Activated CD4-positive, alpha-beta T cell treated with anti-CD3 and anti-CD28 coated beads for 36 hours (primary cell): ENCODE results near the gene ARCN1. TPM values are rescaled to one million over a fixed set of nuclear protein-coding genes. Genes with fewer than 3 reads are reported as not detected.

Experiments used
- ATAC-seq: fragments of 200-7000 bp; cut with Tn5 transposase; one replicate; pipeline ENCODE4 v1.10.0; 2021; ENCODE audit warnings: mild to moderate bottlenecking, moderate library complexity
- CTCF ChIA-PET: fragments of 350-600 bp; sonication (Branson Sonifier 250); formaldehyde crosslinking; loops from one replicate; lab custom pipeline; 2021; ENCODE audit warnings: antibody characterized with exemption; lab: Charles Lee
- POLR2A ChIA-PET: fragments of 350-600 bp; sonication (Branson Sonifier 250); formaldehyde crosslinking; loops from one replicate; lab custom pipeline; 2021; ENCODE audit warnings: antibody characterized with exemption, inconsistent platforms; lab: Charles Lee
- DNase-seq: peaks from one replicate; pipeline ENCODE4 v3.0.0-alpha.2; 2020
- H3K27ac Mint-ChIP-seq: one replicate; pipeline ENCODE4 v1.8.0; 2021; ENCODE audit warnings: mixed read lengths
- H3K27me3 Mint-ChIP-seq: one replicate; pipeline ENCODE4 v1.8.0; 2021; ENCODE audit warnings: mixed read lengths
- H3K36me3 Mint-ChIP-seq: one replicate; pipeline ENCODE4 v1.8.0; 2021; ENCODE audit warnings: low read depth, mixed read lengths
- H3K4me1 Mint-ChIP-seq: one replicate; pipeline ENCODE4 v1.8.0; 2021; ENCODE audit warnings: mixed read lengths
- H3K4me3 Mint-ChIP-seq: one replicate; pipeline ENCODE4 v1.8.0; 2021; ENCODE audit warnings: mild to moderate bottlenecking, moderate library complexity, mixed read lengths
- H3K9me3 Mint-ChIP-seq: one replicate; pipeline ENCODE4 v1.8.0; 2021; ENCODE audit warnings: low read depth, mixed read lengths
- intact Hi-C, 2 experiments: fragments of 100-400 bp; cut with DNase I in 1 of 2; cut with micrococcal nuclease in 1 of 2; formaldehyde crosslinking; loops; one replicate each; pipeline versions ENCODE4 v1.14.2 to v1.15.1; 2022 to 2024; cut with DNase I, micrococcal nuclease
- total RNA-seq, 2 experiments: library from RNA; stranded (reverse); gene quantifications; one replicate each; pipeline ENCODE4 v1.2.3, GENCODE V29; 2021

The ARCN1 gene
- total RNA-seq, 2 experiments from 2014 or later = 148 to 154 TPM

GRCh38 chr11:118621784-118622375 lies 49.7 kb downstream of the ARCN1 start:
- intact Hi-C loops = no loop called here
- H3K4me1 Mint-ChIP-seq = peaks cover 12% of the 10 kb centered on the region
- no peak overlapping the region for H3K27ac Mint-ChIP-seq
- POLR2A ChIA-PET = interaction anchor here (1.3 kb wide), 1 partner anchor 13 kb away, joined by 5 read pairs; no protein-coding TSS in a partner anchor
- H3K9me3 Mint-ChIP-seq = no peaks in the 10 kb centered on the region
- CTCF ChIA-PET = interaction anchor here (0.8 to 1.8 kb wide), 7 partner anchors 10 to 709 kb away, joined by 3 to 8 read pairs (median 4); no protein-coding TSS in a partner anchor
- peaks cover 8% of the 10 kb centered on the region for H3K27me3 Mint-ChIP-seq
- no peak for DNase-seq
- no peaks in the 10 kb centered on the region for H3K36me3 Mint-ChIP-seq
- peak overlapping the region; percentile 20 for H3K4me3 Mint-ChIP-seq
- ATAC-seq = no peak

- Mint-ChIP-seq H3K27me3 (peaks cover 8% of the 10 kb centered on the region), H3K4me1 (peaks cover 12% of the 10 kb centered on the region), H3K9me3 (no peaks in the 10 kb centered on the region), H3K36me3 (no peaks in the 10 kb centered on the region), H3K27ac (no peak overlapping the region), H3K4me3 (no peak overlapping the region)
- DNase-seq = no peak
- POLR2A ChIA-PET = interaction anchor here (0.6 kb wide), 1 partner anchor 261 kb away, joined by 4 read pairs; the partner anchor contains the start of gene CXCR5
- CTCF ChIA-PET = interaction anchor here (0.6 to 1.8 kb wide), 8 partner anchors 11 to 708 kb away, joined by 3 to 8 read pairs (median 4); no protein-coding TSS in a partner anchor
- intact Hi-C loops = no loop called here
- ATAC-seq = no peak
These were observed 50.4 kb downstream of the ARCN1 start for GRCh38 chr11:118622376-118623268.

- Mint-ChIP-seq H3K9me3 (no peaks in the 10 kb centered on the region), H3K4me1 (peaks cover 12% of the 10 kb centered on the region), H3K4me3 (no peak overlapping the region), H3K27me3 (peaks cover 8% of the 10 kb centered on the region), H3K36me3 (no peaks in the 10 kb centered on the region), H3K27ac (no peak overlapping the region)
- ChIA-PET CTCF (interaction anchor here (0.6 to 0.9 kb wide), 3 partner anchors 13 to 146 kb away, joined by 3 to 4 read pairs (median 4); no protein-coding TSS in a partner anchor), POLR2A (no interaction called here)
- ATAC-seq = no peak
- intact Hi-C loops = no loop called here
- no peak for DNase-seq
These were observed 51.1 kb downstream of the ARCN1 start for GRCh38 chr11:118623269-118623655.

GRCh38 chr11:118625036-118625690 lies 53.0 kb downstream of the ARCN1 start:
- ChIA-PET CTCF (interaction anchor here (1.6 to 2.6 kb wide), 2 partner anchors 10 to 13 kb away, joined by 5 to 10 read pairs; no protein-coding TSS in a partner anchor), POLR2A (no interaction called here)
- Mint-ChIP-seq H3K4me3 (no peak overlapping the region), H3K4me1 (peaks cover 8% of the 10 kb centered on the region), H3K27me3 (peaks cover 5% of the 10 kb centered on the region), H3K27ac (no peak overlapping the region), H3K36me3 (no peaks in the 10 kb centered on the region), H3K9me3 (no peaks in the 10 kb centered on the region)
- ATAC-seq (no peak), DNase-seq (no peak)
- intact Hi-C loops = no loop called here

GRCh38 chr11:118625976-118626375 lies 53.8 kb downstream of the ARCN1 start:
- peaks cover 5% of the 10 kb centered on the region for H3K27me3 Mint-ChIP-seq
- no peaks in the 10 kb centered on the region for H3K9me3 Mint-ChIP-seq
- peaks cover 4% of the 10 kb centered on the region for H3K4me1 Mint-ChIP-seq
- H3K27ac Mint-ChIP-seq = no peak overlapping the region
- no peaks in the 10 kb centered on the region for H3K36me3 Mint-ChIP-seq
- DNase-seq = no peak
- ATAC-seq = no peak
- H3K4me3 Mint-ChIP-seq = no peak overlapping the region
- POLR2A ChIA-PET = no interaction called here
- intact Hi-C loops = no loop called here
- CTCF ChIA-PET = interaction anchor here (0.6 to 2.6 kb wide), 5 partner anchors 9 to 167 kb away, joined by 3 to 10 read pairs (median 5); no protein-coding TSS in a partner anchor

- no peaks in the 10 kb centered on the region for H3K27me3 Mint-ChIP-seq
- no peak overlapping the region for H3K27ac Mint-ChIP-seq
- ChIA-PET POLR2A (no interaction called here), CTCF (interaction anchor here (0.8 kb wide), 1 partner anchor 15 kb away, joined by 3 read pairs; no protein-coding TSS in a partner anchor)
- no peak for ATAC-seq
- intact Hi-C loops = no loop called here
- no peaks in the 10 kb centered on the region for H3K4me1 Mint-ChIP-seq
- no peaks in the 10 kb centered on the region for H3K9me3 Mint-ChIP-seq
- no peak for DNase-seq
- H3K36me3 Mint-ChIP-seq = no peaks in the 10 kb centered on the region
- H3K4me3 Mint-ChIP-seq = no peak overlapping the region
These were observed 55.4 kb downstream of the ARCN1 start for GRCh38 chr11:118627566-118627965.

- intact Hi-C loops = no loop called here
- H3K27me3 Mint-ChIP-seq = no peaks in the 10 kb centered on the region
- ATAC-seq (no peak), DNase-seq (no peak)
- H3K4me3 Mint-ChIP-seq = no peak overlapping the region
- CTCF ChIA-PET = no interaction called here
- no peaks in the 10 kb centered on the region for H3K9me3 Mint-ChIP-seq
- POLR2A ChIA-PET = no interaction called here
- H3K4me1 Mint-ChIP-seq = no peaks in the 10 kb centered on the region
- H3K27ac Mint-ChIP-seq = no peak overlapping the region
- H3K36me3 Mint-ChIP-seq = no peaks in the 10 kb centered on the region
These were observed 55.8 kb downstream of the ARCN1 start for GRCh38 chr11:118628031-118628430.

GRCh38 chr11:118628432-118628831 lies 56.2 kb downstream of the ARCN1 start:
- Mint-ChIP-seq H3K27ac (no peak overlapping the region), H3K27me3 (no peaks in the 10 kb centered on the region), H3K36me3 (no peaks in the 10 kb centered on the region), H3K9me3 (no peaks in the 10 kb centered on the region), H3K4me3 (no peak overlapping the region), H3K4me1 (no peaks in the 10 kb centered on the region)
- intact Hi-C loops = no loop called here
- POLR2A ChIA-PET = interaction anchor here (0.7 kb wide), 1 partner anchor 59 kb away, joined by 4 read pairs; no protein-coding TSS in a partner anchor
- DNase-seq (no peak), ATAC-seq (no peak)
- CTCF ChIA-PET = interaction anchor here (0.7 to 0.8 kb wide), 2 partner anchors 30 to 123 kb away, joined by 3 to 4 read pairs; no protein-coding TSS in a partner anchor

GRCh38 chr11:118628861-118629549 lies 56.8 kb downstream of the ARCN1 start:
- intact Hi-C loops = no loop called here
- ChIA-PET POLR2A (interaction anchor here (0.7 kb wide), 1 partner anchor 59 kb away, joined by 4 read pairs; no protein-coding TSS in a partner anchor), CTCF (interaction anchor here (0.7 to 0.8 kb wide), 2 partner anchors 29 to 124 kb away, joined by 3 to 4 read pairs; no protein-coding TSS in a partner anchor)
- ATAC-seq (no peak), DNase-seq (no peak)
- no peaks in the 10 kb centered on the region for H3K36me3 Mint-ChIP-seq
- H3K27me3 Mint-ChIP-seq = no peaks in the 10 kb centered on the region
- H3K9me3 Mint-ChIP-seq = no peaks in the 10 kb centered on the region
- H3K4me3 Mint-ChIP-seq = no peak overlapping the region
- H3K4me1 Mint-ChIP-seq = no peaks in the 10 kb centered on the region
- H3K27ac Mint-ChIP-seq = no peak overlapping the region

GRCh38 chr11:118629761-118630661 lies 57.8 kb downstream of the ARCN1 start:
- no peaks in the 10 kb centered on the region for H3K27me3 Mint-ChIP-seq
- no peak for ATAC-seq
- DNase-seq = no peak
- H3K36me3 Mint-ChIP-seq = no peaks in the 10 kb centered on the region
- POLR2A ChIA-PET = no interaction called here
- no peak overlapping the region for H3K4me3 Mint-ChIP-seq
- H3K9me3 Mint-ChIP-seq = no peaks in the 10 kb centered on the region
- intact Hi-C loops = no loop called here
- H3K4me1 Mint-ChIP-seq = no peaks in the 10 kb centered on the region
- CTCF ChIA-PET = interaction anchor here (0.6 to 0.7 kb wide), 2 partner anchors 27 to 173 kb away, joined by 3 to 4 read pairs; no protein-coding TSS in a partner anchor
- H3K27ac Mint-ChIP-seq = no peak overlapping the region
